Erythroblast (primary cell): ENCODE measurements around the gene PTPN7.
"Not testable (repeated sequence)": the region's sequence is repeated elsewhere in the genome, so short reads cannot be mapped to it uniquely, and the experiment has no call there.

Experiments
- DNase-seq, 2 experiments: peaks; one replicate each; lab custom pipeline; 2025; lab: John Stamatoyannopoulos, UW
- GATA1 ChIP-seq: IDR thresholded peaks from 2 replicates; pipeline ENCODE4 v1.6.1; 2011; ENCODE audit warnings: low read depth, mild to moderate bottlenecking, control low read depth, low read length, moderate library complexity
- POLR2A ChIP-seq: IDR thresholded peaks from 2 replicates; pipeline ENCODE4 v1.6.1; 2011; ENCODE audit warnings: mild to moderate bottlenecking, low read length

PTPN7 gene

DNA sequence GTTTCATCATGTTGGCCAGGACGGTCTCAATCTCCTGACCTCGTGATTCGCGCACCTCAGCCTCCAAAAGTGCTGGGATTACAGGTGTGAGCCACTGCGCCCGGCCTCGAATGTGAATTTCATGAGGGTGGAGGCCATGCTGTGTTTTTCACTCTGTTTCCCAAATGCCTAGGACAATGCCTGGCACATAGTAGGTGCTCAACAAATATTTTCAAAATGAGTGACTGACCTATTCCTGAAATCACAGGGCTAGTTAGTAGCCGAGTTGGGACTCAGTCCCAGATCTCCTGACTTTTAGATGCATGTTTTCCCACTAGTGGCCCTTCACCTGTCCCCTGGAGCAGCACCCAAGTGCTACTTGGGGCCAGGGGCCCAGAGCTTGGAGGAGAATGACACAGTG is 44.1 kb downstream of the PTPN7 start:
- DNase-seq, result no peak
- TF ChIP-seq POLR2A (no peak), GATA1 (no peak)

DNA sequence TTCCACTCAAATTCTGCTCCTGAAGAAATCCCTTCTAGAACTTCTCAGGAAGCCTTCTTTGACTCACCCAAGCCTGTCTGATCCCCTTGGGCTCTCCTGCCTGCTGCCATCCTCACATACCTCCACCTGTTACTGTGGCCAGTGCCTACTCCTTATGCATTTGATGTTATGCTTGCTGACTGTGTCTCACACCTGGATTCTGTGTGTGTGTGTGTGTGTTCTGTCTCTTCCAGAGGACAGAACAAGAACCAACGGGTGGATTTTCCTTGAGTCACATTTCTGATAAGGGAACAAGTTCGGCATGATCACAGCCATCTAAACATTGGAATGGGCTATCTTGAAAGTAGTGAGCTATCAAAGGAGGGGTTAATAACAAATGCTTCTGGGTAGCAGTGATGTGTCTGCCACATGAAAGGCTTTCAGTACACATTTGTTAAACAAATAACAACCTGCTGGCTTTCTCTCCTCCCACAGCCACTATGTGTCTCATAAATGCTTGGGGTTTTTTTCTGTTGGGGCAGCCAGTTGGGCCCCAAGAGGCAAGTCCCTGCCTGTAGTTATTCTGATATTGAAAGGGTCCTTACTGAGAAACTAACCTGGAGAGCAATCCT is 46.6 kb downstream of the PTPN7 start:
- TF ChIP-seq GATA1 (no peak), POLR2A (no peak)
- no peak for DNase-seq

DNA sequence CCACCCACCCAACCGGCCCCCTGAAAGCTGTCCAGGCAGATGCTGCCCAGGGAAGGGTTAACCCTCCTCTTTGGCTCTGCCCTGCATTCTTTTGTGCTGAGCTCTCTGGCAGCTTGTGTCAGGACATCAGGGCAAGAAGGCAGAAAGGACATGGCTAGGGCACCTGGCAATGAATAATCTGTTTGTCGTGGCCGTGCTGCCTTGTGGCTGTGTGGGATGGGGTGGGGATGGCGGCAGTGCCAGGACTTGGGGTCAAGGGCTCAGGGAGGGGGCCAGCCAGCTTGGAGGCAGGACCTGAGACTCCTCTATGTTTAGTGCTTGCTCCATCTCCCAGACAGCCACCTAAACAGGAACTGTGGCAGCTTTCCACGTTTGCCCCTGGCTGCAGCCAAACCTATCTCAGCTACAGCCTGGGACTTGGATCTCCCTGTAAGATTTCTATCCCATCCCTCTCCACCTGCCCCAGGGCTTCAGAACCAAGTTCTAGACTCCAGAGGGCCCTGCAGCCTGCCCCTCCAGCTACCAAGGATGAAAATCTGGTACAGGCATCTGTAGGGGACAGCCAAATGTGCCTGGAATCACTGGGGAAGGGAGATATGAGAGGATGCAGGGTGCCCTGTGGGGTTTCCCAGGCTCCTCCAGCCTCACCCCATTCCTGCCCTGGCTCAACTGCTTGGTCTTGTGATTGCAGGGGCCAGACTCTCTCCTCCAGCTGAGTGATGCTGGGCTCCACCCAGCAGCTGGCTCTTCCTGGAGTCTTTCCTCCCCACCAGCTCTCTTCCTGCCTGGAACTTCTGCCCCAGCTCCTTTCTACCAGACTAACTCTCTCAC is 47.3 kb downstream of the PTPN7 start:
- no peak for TF ChIP-seq GATA1
- no peak for TF ChIP-seq POLR2A
- peak in 1 of 2 experiments; percentile 21 for DNase-seq

DNA sequence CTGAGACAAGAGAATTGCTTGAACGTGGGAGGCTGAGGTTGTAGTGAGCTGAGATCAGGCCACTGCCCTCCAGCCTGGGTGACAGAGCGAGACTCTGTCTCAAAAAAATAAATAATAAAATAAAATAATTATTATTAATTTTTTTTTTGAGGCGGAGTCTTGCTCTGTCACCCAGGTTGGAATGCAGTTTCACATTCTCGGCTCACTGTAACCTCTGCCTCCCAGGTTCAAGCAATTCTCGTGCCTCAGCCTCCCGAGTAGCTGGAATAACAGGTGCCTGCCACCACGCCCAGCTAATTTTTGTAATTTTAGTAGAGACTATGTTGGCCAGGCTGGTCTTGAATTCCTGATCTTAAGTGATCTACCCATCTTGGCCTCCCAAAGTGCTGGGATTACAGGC is 48.8 kb downstream of the PTPN7 start:
- DNase-seq, result not testable (repeated sequence)

DNA sequence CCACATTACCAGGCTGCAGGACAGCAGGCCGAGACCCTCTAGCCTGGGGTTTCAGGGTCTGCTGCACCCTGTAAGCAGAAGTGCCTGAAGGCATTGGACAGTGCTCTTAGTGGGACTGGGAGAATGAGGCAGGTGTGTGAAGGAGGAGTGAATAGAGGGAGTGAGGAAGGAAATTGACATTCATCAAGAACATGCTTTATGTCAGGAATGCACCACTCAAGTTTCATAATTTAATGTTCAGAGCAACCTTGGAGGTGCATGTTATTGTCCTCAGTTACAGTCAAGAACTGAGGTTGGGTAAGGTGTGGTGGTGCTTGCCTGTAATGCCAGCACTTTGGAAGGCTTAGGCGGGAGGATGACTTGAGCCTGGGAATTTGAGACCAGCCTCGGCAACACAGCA is 49.4 kb downstream of the PTPN7 start:
- TF ChIP-seq POLR2A, result no peak
- no peak for TF ChIP-seq GATA1
- no peak for DNase-seq

DNA sequence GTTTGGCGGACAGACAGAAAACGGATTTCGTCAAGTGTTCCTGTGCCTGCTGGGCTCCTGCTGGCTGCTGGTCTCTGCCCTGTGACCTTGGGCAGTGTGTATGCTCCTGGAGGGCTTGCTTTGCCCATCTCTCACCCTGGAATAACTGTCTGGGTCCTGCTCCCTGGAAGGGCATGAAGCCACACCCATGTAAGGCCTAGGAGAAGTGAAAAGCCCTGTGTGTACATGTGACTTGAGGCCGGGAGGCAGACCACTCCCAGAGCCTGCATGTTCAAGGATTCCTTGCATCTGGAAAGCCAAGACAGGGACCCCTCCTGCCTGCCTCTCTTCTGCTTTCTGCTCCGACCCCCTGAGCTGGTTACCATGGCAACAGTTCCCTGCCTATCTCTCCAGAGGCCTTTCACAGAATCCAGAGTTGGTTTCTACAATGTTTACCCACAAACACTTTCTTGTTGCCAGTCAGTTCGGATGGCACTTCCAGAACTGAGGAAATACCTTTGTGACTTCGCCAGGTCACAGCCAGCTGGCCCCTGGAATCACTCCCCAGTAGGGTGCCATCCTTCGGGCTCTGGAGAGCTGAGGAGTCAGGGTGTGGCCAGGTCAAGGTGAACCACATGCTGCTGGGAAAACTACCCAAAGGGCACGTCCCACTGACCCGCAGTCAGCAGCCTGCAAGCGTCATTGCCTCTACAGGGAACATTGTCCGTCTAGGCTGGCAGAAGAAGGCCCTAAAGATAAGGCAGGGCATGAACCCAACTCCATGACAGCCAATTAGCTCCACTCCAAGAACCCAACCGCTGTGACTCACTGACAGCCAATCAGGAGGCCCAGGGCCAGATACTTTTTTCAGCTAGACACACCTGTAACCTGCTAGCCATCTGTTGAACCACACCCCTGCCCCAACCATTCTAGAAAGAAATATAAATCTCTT is 52.3 kb downstream of the PTPN7 start:
- no peak for TF ChIP-seq POLR2A
- TF ChIP-seq GATA1, result no peak
- DNase-seq, result peak in 1 of 2 experiments; percentile 29

DNA sequence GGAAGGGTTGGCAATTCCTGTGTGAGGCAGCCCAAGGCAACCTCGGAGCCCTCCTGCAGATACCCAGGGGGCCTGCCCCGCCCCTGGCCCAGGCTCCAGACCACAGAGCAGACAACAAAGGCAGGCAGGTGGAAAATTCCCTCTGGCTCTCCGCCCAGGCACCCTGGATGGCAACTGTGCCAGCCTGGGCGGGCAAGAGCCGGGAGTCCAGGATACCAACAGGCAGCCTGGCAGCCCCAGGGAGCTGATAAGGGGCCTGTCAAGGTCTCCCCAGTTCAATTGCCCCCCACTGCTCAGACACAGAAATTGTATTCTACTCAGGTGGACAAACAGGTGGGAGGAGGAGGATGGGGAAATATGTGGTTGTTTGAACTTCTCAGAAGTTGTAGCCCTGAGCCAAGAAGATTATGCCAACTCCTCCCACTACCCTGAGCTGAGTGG is 53.1 kb downstream of the PTPN7 start:
- no peak for DNase-seq
- no peak for TF ChIP-seq GATA1
- no peak for TF ChIP-seq POLR2A

DNA sequence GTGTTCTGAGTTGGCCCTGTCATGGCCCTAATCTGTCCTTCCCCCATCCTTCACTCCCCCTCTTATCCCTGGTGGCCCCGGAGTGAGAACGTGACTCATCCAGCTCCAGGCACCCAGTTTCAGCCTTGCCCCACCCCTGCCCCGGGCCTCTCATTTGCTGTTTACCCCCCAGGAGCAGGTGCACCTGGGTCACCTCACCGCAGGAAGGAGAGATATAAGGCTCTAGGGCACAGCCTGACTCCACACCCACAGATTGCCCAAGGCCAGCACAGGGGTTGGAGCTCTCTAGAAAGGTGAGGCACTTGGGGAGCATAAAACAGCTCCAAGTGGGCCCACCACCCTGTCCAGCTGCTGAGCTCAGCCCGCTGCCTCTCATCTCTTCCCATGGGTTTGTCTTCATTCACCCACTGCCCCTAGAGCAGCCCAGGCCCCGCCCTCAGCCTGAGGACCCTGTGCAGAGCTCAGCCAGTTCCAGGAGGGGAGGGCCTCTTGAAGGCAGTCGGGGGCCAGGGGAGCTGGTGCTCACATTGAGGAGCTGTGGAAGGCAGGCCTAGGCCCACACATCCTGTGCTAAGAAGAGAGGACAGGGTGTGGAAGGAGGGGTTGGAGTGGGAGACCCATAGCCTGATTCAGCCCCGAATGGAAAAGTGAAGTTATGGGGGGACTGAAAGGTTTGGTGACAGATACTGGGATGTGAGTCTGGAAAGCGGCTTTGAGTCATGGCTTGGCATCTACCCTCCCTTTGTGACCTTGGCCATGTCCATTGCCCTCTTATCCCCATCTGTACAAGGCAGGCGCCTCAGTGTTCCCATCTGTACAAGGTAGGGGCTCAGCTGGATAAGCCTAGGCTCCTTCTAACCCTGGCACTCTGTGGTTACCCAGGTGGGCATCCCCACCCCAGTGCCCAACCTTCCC is 53.8 kb downstream of the PTPN7 start:
- DNase-seq, result peak; percentile 73 to 90
- TF ChIP-seq GATA1 (no peak), POLR2A (no peak)

DNA sequence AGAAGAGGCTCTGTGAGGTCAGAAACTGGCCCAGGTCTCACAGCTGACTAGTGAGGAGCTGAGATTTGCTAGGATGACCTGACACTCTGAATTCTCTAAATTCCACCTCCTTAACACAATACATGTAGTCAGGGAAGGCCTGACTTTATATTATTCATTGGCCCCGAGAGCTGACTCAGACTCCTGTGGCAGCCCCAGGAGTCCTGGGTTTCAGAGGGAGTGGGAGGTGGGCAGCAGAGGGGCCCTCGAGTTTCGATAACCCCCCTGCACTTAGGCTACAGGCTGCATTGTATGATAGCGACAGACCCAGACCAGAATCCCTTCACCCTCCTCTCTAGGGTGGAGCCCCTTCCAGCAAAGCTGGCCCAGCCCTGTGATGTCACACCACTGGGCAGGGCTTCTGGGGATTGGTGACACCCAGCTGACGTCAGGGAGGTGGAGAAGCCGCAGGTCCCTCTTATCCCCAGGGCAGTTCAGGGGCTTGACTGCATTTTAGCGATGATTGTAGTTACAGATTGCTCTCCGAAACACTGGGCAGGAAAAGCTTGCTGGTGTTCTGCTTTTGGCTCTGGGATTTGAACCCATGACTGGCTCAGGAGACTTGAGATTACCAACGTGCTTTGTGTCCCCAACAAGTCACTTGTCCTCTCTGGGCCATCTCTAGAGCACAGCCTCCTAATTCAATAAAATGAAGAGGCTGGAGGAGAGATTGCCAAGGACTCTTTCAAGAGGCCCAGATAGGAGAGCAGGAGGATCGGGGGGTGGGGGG is 54.6 kb downstream of the PTPN7 start:
- no peak for TF ChIP-seq GATA1
- no peak for TF ChIP-seq POLR2A

DNA sequence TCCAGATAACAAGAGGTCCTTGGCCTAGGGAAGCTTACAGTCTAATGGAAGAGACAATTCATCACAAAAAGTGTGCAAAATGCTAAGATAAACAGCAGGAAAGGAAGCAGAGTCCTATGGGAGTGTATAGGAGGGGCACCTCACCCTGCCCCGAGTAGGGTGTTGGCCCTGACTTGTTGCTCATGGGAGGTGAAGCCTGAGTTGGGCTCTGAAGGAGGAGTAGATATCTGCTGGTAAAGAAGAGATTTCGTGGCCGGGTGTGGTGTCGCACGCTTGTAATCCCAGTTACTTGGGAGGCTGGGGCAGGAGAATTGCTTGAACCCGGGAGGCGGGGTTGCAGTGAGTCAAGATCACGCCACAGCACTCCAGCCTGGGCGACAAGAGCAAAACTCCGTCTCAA is 56.3 kb downstream of the PTPN7 start:
- DNase-seq, result peak; percentile 16 to 52
- TF ChIP-seq GATA1, result no peak
- TF ChIP-seq POLR2A, result no peak

More for the DNA sequence above, 54.6 kb downstream of the PTPN7 start:
- DNase-seq, result peak; percentile 89 to 94

DNA sequence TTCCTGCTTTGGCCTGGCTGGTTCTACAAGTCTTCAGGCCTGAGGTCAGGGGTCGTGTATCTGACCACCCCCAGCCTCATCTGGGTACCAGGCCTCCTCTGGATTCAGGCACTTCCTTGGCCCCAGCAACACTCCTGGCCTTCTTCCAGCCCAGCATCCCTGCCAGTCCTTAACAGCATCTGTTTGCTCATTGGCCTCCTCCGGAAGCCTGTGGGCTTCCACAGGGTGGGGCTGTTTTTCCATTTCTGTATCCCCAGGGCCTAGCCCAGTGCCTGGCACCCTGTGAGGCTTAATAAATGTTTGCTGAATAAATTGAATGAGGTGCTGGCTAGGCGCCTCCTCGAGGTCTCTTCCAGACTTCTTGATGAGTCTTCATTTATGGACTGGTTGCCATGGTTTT is 59.2 kb downstream of the PTPN7 start:
- TF ChIP-seq GATA1, result no peak
- no peak for TF ChIP-seq POLR2A
- DNase-seq, result peak in 1 of 2 experiments; percentile 26
